SU-DHL-6 (cell line): ENCODE measurements around the gene POU6F2.

Experiments
- H2AFZ ChIP-seq: fragments of 200-600 bp; sonication (generic); 2 replicates; pipeline ENCODE4 v1.6.1; 2014; ENCODE audit warnings: low read depth, mild to moderate bottlenecking, moderate library complexity, mixed read lengths, antibody characterized with exemption, low read length; ENCODE audit not compliant: severe bottlenecking
- H3F3A ChIP-seq: fragments of 200-600 bp; shearing (Covaris generic); 2 replicates; pipeline ENCODE4 v1.6.0; 2016; ENCODE audit warnings: antibody characterized with exemption, mild to moderate bottlenecking; ENCODE audit not compliant: insufficient read depth
- H3K27ac ChIP-seq: fragments of 200-600 bp; sonication (generic); 2 replicates; pipeline ENCODE4 v1.5.1; 2016; ENCODE audit warnings: low read depth, mild to moderate bottlenecking, low read length, moderate library complexity, mixed read lengths
- H3K27me3 ChIP-seq: fragments of 200-600 bp; sonication (generic), shearing (Covaris generic); 2 replicates; pipeline ENCODE4 v1.6.0; 2014; ENCODE audit warnings: mild to moderate bottlenecking, low read length
- H3K36me3 ChIP-seq: fragments of 200-600 bp; sonication (generic); 2 replicates; pipeline ENCODE4 v1.6.1; 2014; ENCODE audit warnings: mild to moderate bottlenecking, low read length, mixed read lengths
- H3K4me2 ChIP-seq: fragments of 300-600, 200-600 bp; shearing (Covaris generic), sonication (generic); 2 replicates; pipeline ENCODE4 v1.6.0; 2014; ENCODE audit warnings: low read length, low read depth, mild to moderate bottlenecking; ENCODE audit not compliant: poor library complexity, severe bottlenecking
- H3K4me3 ChIP-seq: fragments of 200-600 bp; sonication (generic); 2 replicates; pipeline ENCODE4 v1.5.1; 2014; ENCODE audit warnings: antibody characterized with exemption, low read length, mild to moderate bottlenecking, mixed read lengths; ENCODE audit not compliant: insufficient read depth, poor library complexity, severe bottlenecking
- H3K79me2 ChIP-seq: fragments of 200-600 bp; sonication (generic); 2 replicates; pipeline ENCODE4 v1.6.1; 2014; ENCODE audit warnings: mild to moderate bottlenecking, low read length, moderate library complexity; ENCODE audit not compliant: insufficient read depth
- H3K9ac ChIP-seq: fragments of 200-600 bp; sonication (generic); 2 replicates; pipeline ENCODE4 v1.7.0; 2014; ENCODE audit warnings: mild to moderate bottlenecking, low read length
- H3K9me2 ChIP-seq: fragments of 200-600 bp; sonication (generic); replicated peaks from 2 replicates; pipeline ENCODE4 v1.6.1; 2014; ENCODE audit warnings: low read length; ENCODE audit not compliant: insufficient read depth
- H3K9me3 ChIP-seq: fragments of 200-600 bp; sonication (generic); 2 replicates; pipeline ENCODE4 v1.6.1; 2014; ENCODE audit warnings: low read length, mixed read lengths; ENCODE audit not compliant: insufficient read depth
- H4K20me1 ChIP-seq: fragments of 200-600 bp; sonication (generic); 2 replicates; pipeline ENCODE4 v1.6.1; 2014; ENCODE audit warnings: low read depth, mild to moderate bottlenecking, antibody characterized with exemption, low read length, moderate library complexity, mixed read lengths
- CTCF ChIP-seq: fragments of 200-600 bp; sonication (generic); IDR thresholded peaks from one replicate; pipeline ENCODE4 v1.5.1; 2017; ENCODE audit warnings: antibody characterized with exemption, mild to moderate bottlenecking, low read length, moderate library complexity; ENCODE audit not compliant: insufficient read depth, poor library complexity, severe bottlenecking
- EZH2phosphoT487 ChIP-seq: fragments of 200-600 bp; sonication (generic), shearing (Covaris generic); conservative IDR thresholded peaks from 2 replicates; pipeline ENCODE4 v1.6.1; 2018; ENCODE audit warnings: mild to moderate bottlenecking, antibody characterized with exemption, low read length, moderate library complexity, mixed read lengths

POU6F2 gene

DNA sequence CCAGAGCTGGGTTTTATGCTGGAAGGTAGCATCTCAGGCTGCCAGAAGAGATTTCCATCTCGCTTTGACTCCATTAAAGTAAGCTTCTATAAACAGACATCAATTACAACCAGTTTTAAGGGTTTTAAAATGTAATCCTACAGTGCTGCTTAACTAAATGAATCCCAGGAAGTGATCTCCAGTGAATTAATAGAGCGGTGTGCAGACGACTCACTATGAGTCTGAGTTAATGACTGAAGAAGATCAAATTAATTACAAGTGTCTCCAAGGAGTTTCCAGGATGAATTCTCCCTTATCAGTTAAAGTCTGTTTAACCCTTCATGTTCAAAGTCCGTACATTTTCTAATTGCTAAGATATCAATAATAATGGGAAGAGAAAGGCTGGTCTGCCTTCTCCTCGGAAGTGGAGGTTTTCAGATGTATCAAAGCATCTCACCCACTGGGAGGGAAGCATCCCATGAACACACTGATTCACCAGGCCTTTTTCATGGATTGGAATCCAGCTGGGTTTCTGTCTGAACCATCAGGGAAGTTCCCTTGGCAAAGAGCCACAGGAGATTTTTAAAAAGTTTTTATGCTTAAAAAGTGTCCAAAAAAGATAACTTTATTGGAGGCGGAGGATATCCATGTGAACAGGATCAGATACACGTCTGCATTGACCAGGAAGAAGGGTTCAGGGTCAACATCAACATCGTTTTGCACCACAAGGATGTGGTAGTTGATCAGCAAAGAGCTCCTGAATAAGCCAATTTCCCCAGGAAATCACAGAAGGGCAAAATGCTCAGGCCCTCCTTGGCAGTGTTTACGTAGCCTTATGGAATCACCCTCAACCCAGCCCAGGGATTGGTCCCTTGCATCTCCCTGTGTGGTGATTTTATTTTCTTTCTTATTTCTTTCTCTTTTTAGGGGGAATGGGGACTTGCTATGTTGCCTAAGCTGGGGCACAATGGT lies 288.2 kb downstream of the POU6F2 start:
- TF ChIP-seq CTCF = no peak
- TF ChIP-seq EZH2phosphoT487 = no peak
- H3K9ac ChIP-seq = no peak overlapping the region
- no peaks in the 10 kb centered on the region for H3F3A ChIP-seq
- H3K4me2 ChIP-seq = no peak overlapping the region
- no peaks in the 10 kb centered on the region for H3K27me3 ChIP-seq
- no peaks in the 10 kb centered on the region for H3K36me3 ChIP-seq
- H3K9me2 ChIP-seq = no peaks in the 10 kb centered on the region
- no peaks in the 10 kb centered on the region for H4K20me1 ChIP-seq
- H2AFZ ChIP-seq = no peak overlapping the region
- no peaks in the 10 kb centered on the region for H3K9me3 ChIP-seq
- no peak overlapping the region for H3K27ac ChIP-seq
- no peaks in the 10 kb centered on the region for H3K79me2 ChIP-seq
- H3K4me3 ChIP-seq = no peak overlapping the region

GRCh38 chr7:39269034-39269433 lies 291.3 kb downstream of the POU6F2 start:
- Histone ChIP-seq H3K27ac (no peak overlapping the region), H3K4me3 (no peak overlapping the region), H3K9me2 (no peaks in the 10 kb centered on the region), H3K27me3 (no peaks in the 10 kb centered on the region), H3K9ac (no peak overlapping the region), H3K79me2 (no peaks in the 10 kb centered on the region), H4K20me1 (no peaks in the 10 kb centered on the region), H3K9me3 (no peaks in the 10 kb centered on the region), H2AFZ (no peak overlapping the region), H3K36me3 (no peaks in the 10 kb centered on the region), H3F3A (no peaks in the 10 kb centered on the region), H3K4me2 (no peak overlapping the region)
- no peak for TF ChIP-seq CTCF
- no peak for TF ChIP-seq EZH2phosphoT487

- H3K36me3 ChIP-seq = no peaks in the 10 kb centered on the region
- H3K9me3 ChIP-seq = no peaks in the 10 kb centered on the region
- no peak overlapping the region for H3K9ac ChIP-seq
- H4K20me1 ChIP-seq = no peaks in the 10 kb centered on the region
- no peak overlapping the region for H3K4me2 ChIP-seq
- no peak overlapping the region for H3K4me3 ChIP-seq
- H3K27ac ChIP-seq = no peak overlapping the region
- no peaks in the 10 kb centered on the region for H3K9me2 ChIP-seq
- no peaks in the 10 kb centered on the region for H3F3A ChIP-seq
- no peak overlapping the region for H2AFZ ChIP-seq
- no peaks in the 10 kb centered on the region for H3K79me2 ChIP-seq
- H3K27me3 ChIP-seq = no peaks in the 10 kb centered on the region
- TF ChIP-seq EZH2phosphoT487 (no peak), CTCF (no peak)
These were observed 292.3 kb downstream of the POU6F2 start for GRCh38 chr7:39270018-39270417.
